Cortex of kidney (tissue), 1 donor: ENCODE measurements around the gene ST6GALNAC3.

Experiments used
- DNase-seq: peaks from one replicate; lab custom pipeline; 2025; lab: John Stamatoyannopoulos, UW

ST6GALNAC3 gene

GRCh38 chr1:76247261-76247852 lies 172.8 kb downstream of the ST6GALNAC3 start:
- DNase-seq: no peak

GRCh38 chr1:76250271-76250670 lies 175.7 kb downstream of the ST6GALNAC3 start:
- DNase-seq: no peak

- no peak for DNase-seq
These were observed 177.9 kb downstream of the ST6GALNAC3 start for GRCh38 chr1:76252431-76252830.

GRCh38 chr1:76254104-76255030 lies 179.8 kb downstream of the ST6GALNAC3 start:
- DNase-seq: no peak

GRCh38 chr1:76256289-76257223 lies 182.0 kb downstream of the ST6GALNAC3 start:
- DNase-seq: no peak

- no peak for DNase-seq
These were observed 183.3 kb downstream of the ST6GALNAC3 start for GRCh38 chr1:76257823-76258222.

- no peak for DNase-seq
These were observed 184.7 kb downstream of the ST6GALNAC3 start for GRCh38 chr1:76259270-76259669.

- DNase-seq: no peak
These were observed 185.7 kb downstream of the ST6GALNAC3 start for GRCh38 chr1:76260279-76260678.

DNA sequence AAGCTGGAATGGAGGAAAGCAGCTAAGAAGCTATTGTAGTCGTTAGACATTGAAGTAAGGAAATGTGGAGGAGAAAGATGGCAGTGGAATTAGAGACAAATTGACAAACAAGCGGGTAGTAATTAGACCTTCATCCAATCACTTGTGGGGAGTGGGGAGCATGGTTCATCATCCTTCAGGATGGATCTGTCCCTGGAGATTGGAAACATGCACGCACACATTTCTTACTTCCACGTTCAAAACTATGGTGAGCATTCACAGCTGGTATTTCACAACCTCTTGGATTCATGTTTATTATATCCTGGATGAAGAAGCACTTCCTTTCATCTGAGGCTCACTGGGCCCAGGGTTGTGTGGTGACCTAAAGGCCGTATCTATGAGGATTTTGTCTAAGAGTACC lies 188.1 kb downstream of the ST6GALNAC3 start:
- DNase-seq: no peak

GRCh38 chr1:76264642-76265041 lies 190.1 kb downstream of the ST6GALNAC3 start:
- DNase-seq: no peak

DNA sequence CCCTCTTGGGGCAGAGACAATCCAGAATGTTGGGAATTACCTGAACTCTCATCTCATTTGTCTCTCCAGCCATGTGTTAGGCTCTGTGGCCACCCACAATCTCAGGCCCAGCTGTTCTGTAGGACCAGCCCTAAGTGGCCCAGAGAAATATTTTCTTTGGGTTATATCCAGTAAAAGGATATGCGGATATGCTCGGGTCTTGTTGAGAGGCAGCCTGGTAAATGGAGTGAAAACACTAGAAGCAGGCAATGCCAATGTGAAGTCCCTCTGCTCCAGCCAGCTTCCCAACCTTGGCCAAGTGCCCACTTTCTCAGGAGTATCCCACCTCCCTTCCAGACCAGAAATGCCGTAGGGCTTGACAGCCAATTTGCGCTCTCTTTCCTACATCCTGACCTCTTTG lies 192.2 kb downstream of the ST6GALNAC3 start:
- DNase-seq: no peak

DNA sequence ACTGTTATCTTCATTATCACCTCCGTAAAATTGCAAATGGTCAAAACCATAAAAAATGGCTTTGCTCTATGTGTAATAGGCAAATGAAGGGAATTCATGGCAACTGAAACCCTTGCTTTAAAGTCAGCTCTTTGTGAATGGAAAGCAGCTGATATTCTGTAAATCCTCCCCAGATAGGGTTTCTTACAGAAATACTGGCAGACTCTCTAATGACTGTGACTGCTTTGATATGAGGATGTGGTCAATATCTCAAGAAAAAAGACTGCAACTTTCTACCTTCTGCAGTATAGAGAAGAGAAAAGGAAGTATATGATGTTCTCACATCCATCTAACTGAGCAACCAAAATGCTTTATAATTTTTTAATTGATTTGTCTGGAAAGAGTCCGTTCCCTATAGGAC lies 193.1 kb downstream of the ST6GALNAC3 start:
- DNase-seq: no peak

DNA sequence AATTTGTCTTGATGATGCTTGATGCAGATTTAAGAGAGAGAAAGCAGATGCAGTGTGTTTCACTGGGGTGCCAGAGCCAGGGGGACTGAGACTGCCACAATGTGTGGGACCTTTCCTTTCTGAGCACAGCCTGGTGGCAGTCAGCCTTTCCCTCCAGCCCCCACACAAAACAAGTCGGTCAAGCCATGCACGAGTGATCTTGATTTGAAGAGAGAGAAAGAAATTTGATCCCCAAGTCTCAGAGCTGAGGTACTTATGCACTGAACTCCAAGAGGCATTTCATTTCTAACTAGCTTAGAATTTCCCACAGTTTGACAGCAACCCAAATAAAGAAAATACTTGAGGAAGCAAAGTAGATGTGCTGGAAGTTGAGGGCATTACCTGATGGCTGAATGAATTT lies 193.8 kb downstream of the ST6GALNAC3 start:
- DNase-seq: no peak

- DNase-seq: no peak
These were observed 194.6 kb downstream of the ST6GALNAC3 start for GRCh38 chr1:76269155-76269554.

GRCh38 chr1:76274302-76274701 lies 199.8 kb downstream of the ST6GALNAC3 start:
- no peak for DNase-seq

GRCh38 chr1:76274718-76275117 lies 200.2 kb downstream of the ST6GALNAC3 start:
- DNase-seq: no peak

DNA sequence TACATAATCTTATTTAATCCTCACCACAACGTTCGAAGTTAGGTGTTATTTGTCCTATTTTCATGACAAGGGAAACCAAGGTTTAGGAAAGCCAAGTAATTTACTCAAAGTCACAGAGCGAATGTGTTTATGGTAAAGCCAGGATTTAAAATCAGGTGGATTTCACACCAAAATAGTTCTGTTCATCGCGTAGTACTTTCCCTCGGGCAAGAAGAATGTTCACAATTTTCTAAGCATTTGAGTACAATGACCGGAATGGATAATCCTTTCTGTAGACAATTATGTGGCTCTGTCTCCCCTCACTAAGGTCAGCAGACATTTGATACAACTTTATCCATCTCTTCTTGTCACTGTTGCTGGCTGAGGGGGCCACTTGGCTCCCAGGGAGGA lies 204.2 kb downstream of the ST6GALNAC3 start:
- DNase-seq: no peak

GRCh38 chr1:76279101-76279748 lies 204.7 kb downstream of the ST6GALNAC3 start:
- DNase-seq: no peak

GRCh38 chr1:76281306-76281705 lies 206.8 kb downstream of the ST6GALNAC3 start:
- no peak for DNase-seq

DNA sequence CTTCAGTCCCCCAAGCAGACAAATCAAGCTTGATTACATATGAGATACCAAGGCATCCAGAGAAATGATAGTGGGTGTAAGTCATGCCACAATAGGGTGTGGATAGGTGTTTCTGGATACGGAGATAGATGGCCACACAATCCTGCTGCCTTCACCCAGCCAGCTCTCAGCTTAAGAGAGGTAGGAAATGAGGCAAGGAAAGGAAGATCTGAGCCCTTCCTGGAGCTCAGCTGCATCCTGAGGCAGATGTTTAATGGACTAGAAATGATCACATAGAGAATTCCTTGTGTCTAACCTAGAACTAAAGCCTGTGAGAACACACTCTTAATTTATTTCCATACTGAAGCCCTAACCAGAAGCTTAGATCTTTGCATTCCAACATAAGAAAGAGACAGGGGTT lies 210.3 kb downstream of the ST6GALNAC3 start:
- DNase-seq: no peak

GRCh38 chr1:76285578-76286135 lies 211.1 kb downstream of the ST6GALNAC3 start:
- no peak for DNase-seq
